Fibroblast of peridontal ligament (primary cell): ENCODE measurements around the gene AP1M2.
"Not testable (repeated sequence)": the region's sequence is repeated elsewhere in the genome, so short reads cannot be mapped to it uniquely, and the experiment has no call there.

ENCODE experiments used
- DNase-seq: peaks from one replicate; pipeline ENCODE4 v3.0.0-alpha.2; 2010; ENCODE audit errors: extremely low read depth

Gene AP1M2

GRCh38 chr19:10538204-10538983 is 48.7 kb downstream of the AP1M2 start:
- no peak for DNase-seq

- no peak for DNase-seq
Measured at GRCh38 chr19:10537668-10538067, 49.4 kb downstream of the AP1M2 start.

GRCh38 chr19:10535613-10536012 is 51.5 kb downstream of the AP1M2 start:
- DNase-seq, result no peak

GRCh38 chr19:10533646-10534386 is 53.3 kb downstream of the AP1M2 start:
- DNase-seq, result peak; percentile 77

- no peak for DNase-seq
Measured at GRCh38 chr19:10532457-10532856, 54.7 kb downstream of the AP1M2 start.

GRCh38 chr19:10526887-10527286 is 60.2 kb downstream of the AP1M2 start:
- DNase-seq, result not testable (repeated sequence)

GRCh38 chr19:10525636-10526035 is 61.5 kb downstream of the AP1M2 start:
- no peak for DNase-seq

- no peak for DNase-seq
Measured at GRCh38 chr19:10523135-10523636, 63.9 kb downstream of the AP1M2 start.
